Loucy (cell line): ENCODE measurements around the gene TARDBP.
"Not testable (repeated sequence)": the region's sequence is repeated elsewhere in the genome, so short reads cannot be mapped to it uniquely, and the experiment has no call there.

Experiments used
- H2AFZ ChIP-seq: fragments of 200-600 bp; sonication (generic); 2 replicates; pipeline ENCODE4 v1.6.0; 2016; ENCODE audit warnings: antibody characterized with exemption, mild to moderate bottlenecking, low read length, moderate library complexity
- H3F3A ChIP-seq: fragments of 200-600 bp; 2 replicates; pipeline ENCODE4 v1.6.0; 2016; ENCODE audit warnings: antibody characterized with exemption, low read depth, mild to moderate bottlenecking
- H3K27me3 ChIP-seq: fragments of 200-600 bp; sonication (generic); 2 replicates; pipeline ENCODE4 v1.6.1; 2014; ENCODE audit warnings: low read length, mild to moderate bottlenecking; ENCODE audit not compliant: insufficient read depth, poor library complexity, severe bottlenecking
- H3K36me3 ChIP-seq: fragments of 200-600 bp; sonication (generic); 2 replicates; pipeline ENCODE4 v1.6.1; 2016; ENCODE audit warnings: low read length; ENCODE audit not compliant: insufficient read depth
- H3K4me1 ChIP-seq: fragments of 200-600 bp; sonication (generic); 2 replicates; pipeline ENCODE4 v1.5.1; 2014; ENCODE audit warnings: low read length, mild to moderate bottlenecking; ENCODE audit not compliant: insufficient read depth, poor library complexity, severe bottlenecking
- H3K4me2 ChIP-seq: fragments of 200-600 bp; sonication (generic); 2 replicates; pipeline ENCODE4 v1.6.0; 2014; ENCODE audit warnings: antibody characterized with exemption, low read length, low read depth, mild to moderate bottlenecking; ENCODE audit not compliant: poor library complexity, severe bottlenecking
- H3K4me3 ChIP-seq: fragments of 200-600 bp; sonication (generic); 2 replicates; pipeline ENCODE4 v1.5.1; 2014; ENCODE audit warnings: low read length, mild to moderate bottlenecking, mixed read lengths; ENCODE audit not compliant: poor library complexity, severe bottlenecking
- H3K79me2 ChIP-seq: fragments of 200-600 bp; sonication (generic); 2 replicates; pipeline ENCODE4 v1.6.1; 2014; ENCODE audit warnings: low read length; ENCODE audit not compliant: insufficient read depth
- H3K9ac ChIP-seq: fragments of 200-600 bp; sonication (generic); 2 replicates; pipeline ENCODE4 v1.6.0; 2014; ENCODE audit warnings: mild to moderate bottlenecking, low read depth, low read length, moderate library complexity; ENCODE audit not compliant: poor library complexity, severe bottlenecking
- H3K9me2 ChIP-seq: fragments of 200-600 bp; sonication (generic); replicated peaks from 2 replicates; pipeline ENCODE4 v1.6.1; 2016; ENCODE audit warnings: low read depth, low read length, mixed read lengths
- H3K9me3 ChIP-seq: fragments of 200-600 bp; sonication (generic); 2 replicates; pipeline ENCODE4 v1.6.1; 2014; ENCODE audit warnings: mild to moderate bottlenecking, antibody characterized with exemption, low read length, low read depth; ENCODE audit not compliant: insufficient read depth
- H4K20me1 ChIP-seq: fragments of 200-600 bp; sonication (generic); 2 replicates; pipeline ENCODE4 v1.6.0; 2014; ENCODE audit warnings: antibody characterized with exemption, low read length, mild to moderate bottlenecking; ENCODE audit not compliant: insufficient read depth, poor library complexity, severe bottlenecking
- CTCF ChIP-seq: fragments of 200-600 bp; sonication (generic); conservative IDR thresholded peaks from 2 replicates; pipeline ENCODE4 v1.5.1; 2014; ENCODE audit warnings: mild to moderate bottlenecking, antibody characterized with exemption, low read length
- EZH2phosphoT487 ChIP-seq: fragments of 200-600 bp; IDR thresholded peaks from 2 replicates; pipeline ENCODE4 v1.6.1; 2018; ENCODE audit warnings: antibody characterized with exemption, mild to moderate bottlenecking, moderate library complexity, borderline replicate concordance

Gene TARDBP

GRCh38 chr1:11037740-11038182 lies 25.3 kb downstream of the TARDBP start:
- Histone ChIP-seq H3K9ac (no peak overlapping the region), H3F3A (no peaks in the 10 kb centered on the region), H3K9me2 (no peaks in the 10 kb centered on the region), H3K36me3 (no peaks in the 10 kb centered on the region), H3K27me3 (no peaks in the 10 kb centered on the region), H2AFZ (peak overlapping the region; percentile 57; the same call in 1 of the 2 replicates), H3K4me3 (no peak overlapping the region), H3K4me2 (no peak overlapping the region), H3K79me2 (no peaks in the 10 kb centered on the region), H4K20me1 (no peaks in the 10 kb centered on the region), H3K9me3 (no peaks in the 10 kb centered on the region), H3K4me1 (peaks cover 3% of the 10 kb centered on the region)
- TF ChIP-seq CTCF: peak; percentile 98
- TF ChIP-seq EZH2phosphoT487: no peak

GRCh38 chr1:11039351-11040104 lies 27.1 kb downstream of the TARDBP start:
- no peak for TF ChIP-seq EZH2phosphoT487
- TF ChIP-seq CTCF: no peak

GRCh38 chr1:11040105-11040429 lies 27.6 kb downstream of the TARDBP start:
- not testable (repeated sequence) for H3F3A ChIP-seq, H3K4me1 ChIP-seq, H4K20me1 ChIP-seq, H3K4me3 ChIP-seq, H2AFZ ChIP-seq, H3K9ac ChIP-seq, H3K79me2 ChIP-seq, H3K9me3 ChIP-seq, H3K27me3 ChIP-seq, H3K9me2 ChIP-seq, H3K4me2 ChIP-seq, H3K36me3 ChIP-seq

More at GRCh38 chr1:11039351-11040104, 27.1 kb downstream of the TARDBP start:
- H3K4me1 ChIP-seq: peaks cover 3% of the 10 kb centered on the region
- no peaks in the 10 kb centered on the region for H3K36me3 ChIP-seq
- H2AFZ ChIP-seq: no peak overlapping the region
- H3K4me2 ChIP-seq: no peak overlapping the region
- H3K79me2 ChIP-seq: no peaks in the 10 kb centered on the region
- H3K9ac ChIP-seq: no peak overlapping the region
- H3F3A ChIP-seq: no peaks in the 10 kb centered on the region
- H4K20me1 ChIP-seq: no peaks in the 10 kb centered on the region
- H3K4me3 ChIP-seq: no peak overlapping the region
- H3K27me3 ChIP-seq: no peaks in the 10 kb centered on the region
- H3K9me3 ChIP-seq: no peaks in the 10 kb centered on the region
- no peaks in the 10 kb centered on the region for H3K9me2 ChIP-seq

- no peaks in the 10 kb centered on the region for H3K27me3 ChIP-seq
- H3K9me2 ChIP-seq: no peaks in the 10 kb centered on the region
- no peak for TF ChIP-seq CTCF
- no peak for TF ChIP-seq EZH2phosphoT487
- no peaks in the 10 kb centered on the region for H3F3A ChIP-seq
- H4K20me1 ChIP-seq: no peaks in the 10 kb centered on the region
- H3K9ac ChIP-seq: no peak overlapping the region
- no peak overlapping the region for H2AFZ ChIP-seq
- no peaks in the 10 kb centered on the region for H3K9me3 ChIP-seq
- H3K4me2 ChIP-seq: no peak overlapping the region
- no peak overlapping the region for H3K4me3 ChIP-seq
- H3K79me2 ChIP-seq: no peaks in the 10 kb centered on the region
- H3K36me3 ChIP-seq: no peaks in the 10 kb centered on the region
- H3K4me1 ChIP-seq: peaks cover 3% of the 10 kb centered on the region
These were observed 28.6 kb downstream of the TARDBP start for GRCh38 chr1:11041048-11041447.
